Naive thymus-derived CD8-positive, alpha-beta T cell (primary cell): ENCODE results near the gene NR2F1-AS1. TPM values are rescaled to one million over a fixed set of nuclear protein-coding genes. Genes with fewer than 3 reads are reported as not detected.
"Not testable (repeated sequence)": the region's sequence is repeated elsewhere in the genome, so short reads cannot be mapped to it uniquely, and the experiment has no call there.

Source experiments
- ATAC-seq, 2 donors: fragments of 150-1000 bp; cut with Tn5 transposase in 1 of 2; sonication (Bioruptor Pico), chemical (Tn5 transposase) in 1 of 2; 1 replicate in 1 of 2; 2 replicates in 1 of 2; pipeline ENCODE4 v1.10.0; 2021; ENCODE audit warnings: mild to moderate bottlenecking in 2 of 2, moderate library complexity in 2 of 2
- POLR2A ChIA-PET: fragments of 350-600 bp; sonication (Branson Sonifier 250); formaldehyde crosslinking; loops from one replicate; lab custom pipeline; 2021; ENCODE audit warnings: antibody characterized with exemption; lab: Charles Lee
- DNase-seq, 10 donors: peaks; one replicate each; pipeline versions ENCODE4 v3.0.0 to v3.0.0-alpha.2; 2020 to 2022
- H3K27ac Mint-ChIP-seq, 10 donors: one replicate each; pipeline ENCODE4 v1.8.0; 2020 to 2022; ENCODE audit warnings: mild to moderate bottlenecking in 10 of 10, mixed read lengths in 10 of 10, moderate library complexity in 4 of 10, inconsistent platforms in 1 of 10
- H3K27me3 Mint-ChIP-seq, 5 donors: one replicate each; pipeline ENCODE4 v1.8.0; 2021 to 2022; ENCODE audit warnings: mixed read lengths in 5 of 5
- H3K36me3 Mint-ChIP-seq, 3 donors: one replicate each; pipeline ENCODE4 v1.8.0; 2020 to 2022; ENCODE audit warnings: mixed read lengths in 3 of 3, mild to moderate bottlenecking in 2 of 3, inconsistent platforms in 1 of 3
- H3K4me1 Mint-ChIP-seq, 4 donors: one replicate each; pipeline ENCODE4 v1.8.0; 2021 to 2022; ENCODE audit warnings: mixed read lengths in 4 of 4
- H3K4me3 Mint-ChIP-seq, 10 donors: one replicate each; pipeline ENCODE4 v1.8.0; 2020 to 2022; ENCODE audit warnings: mild to moderate bottlenecking in 10 of 10, mixed read lengths in 10 of 10, moderate library complexity in 6 of 10, inconsistent platforms in 1 of 10
- H3K9me3 Mint-ChIP-seq, 9 donors: one replicate each; pipeline ENCODE4 v1.8.0; 2020 to 2022; ENCODE audit warnings: mixed read lengths in 9 of 9, mild to moderate bottlenecking in 3 of 9, inconsistent platforms in 1 of 9, moderate library complexity in 1 of 9
- polyA plus RNA-seq, 3 donors: library from polyadenylated mRNA; unstranded; fragments of 300-500 nt; fragmentation: Illumina TruSeq; gene quantifications; one replicate each; pipeline ENCODE4 v1.2.3, GENCODE V29; 2021
- total RNA-seq, 8 experiments: library from RNA in 2 of 8; stranded (reverse) in 2 of 8; gene quantifications; one replicate each; pipeline ENCODE4 v1.2.3 and lab custom pipeline; 2021 to 2026

The NR2F1-AS1 gene
- total and polyA plus RNA-seq, 5 experiments from 2014 or later: not detected

GRCh38 chr5:93395971-93396379 lies 185.0 kb downstream of the NR2F1-AS1 start:
- peaks cover 11 to 32% (median 13%) of the 10 kb centered on the region in 5 donors for H3K27me3 Mint-ChIP-seq
- peak overlapping the region in 1 of 10 donors; percentile 58 for H3K27ac Mint-ChIP-seq
- POLR2A ChIA-PET: no interaction called here
- ATAC-seq (no peak), DNase-seq (no peak)
- no peak overlapping the region for H3K4me3 Mint-ChIP-seq
- peaks cover 0 to 20% (median 8%) of the 10 kb centered on the region in 9 donors for H3K9me3 Mint-ChIP-seq
- no peaks in the 10 kb centered on the region for H3K36me3 Mint-ChIP-seq
- no peaks in the 10 kb centered on the region for H3K4me1 Mint-ChIP-seq

- ATAC-seq (no peak), DNase-seq (no peak)
- POLR2A ChIA-PET: interaction anchor here (0.6 kb wide), 1 partner anchor 40 kb away, joined by 3 read pairs; no protein-coding TSS in a partner anchor
- H3K4me3 Mint-ChIP-seq: no peak overlapping the region
- H3K27me3 Mint-ChIP-seq: peaks cover 10 to 27% (median 11%) of the 10 kb centered on the region in 5 donors
- no peaks in the 10 kb centered on the region for H3K4me1 Mint-ChIP-seq
- H3K36me3 Mint-ChIP-seq: no peaks in the 10 kb centered on the region
- H3K27ac Mint-ChIP-seq: no peak overlapping the region
- H3K9me3 Mint-ChIP-seq: peaks cover 0 to 20% (median 8%) of the 10 kb centered on the region in 9 donors
Measured at GRCh38 chr5:93395010-93395409, 186.0 kb downstream of the NR2F1-AS1 start.

GRCh38 chr5:93394301-93394700 lies 186.7 kb downstream of the NR2F1-AS1 start:
- DNase-seq (no peak), ATAC-seq (no peak)
- no peaks in the 10 kb centered on the region for H3K36me3 Mint-ChIP-seq
- H3K4me3 Mint-ChIP-seq: no peak overlapping the region
- H3K9me3 Mint-ChIP-seq: peaks cover 0 to 20% (median 8%) of the 10 kb centered on the region in 9 donors
- peaks cover 6 to 20% (median 11%) of the 10 kb centered on the region in 5 donors for H3K27me3 Mint-ChIP-seq
- no peak overlapping the region for H3K27ac Mint-ChIP-seq
- H3K4me1 Mint-ChIP-seq: no peaks in the 10 kb centered on the region
- POLR2A ChIA-PET: interaction anchor here (0.6 kb wide), 1 partner anchor 40 kb away, joined by 3 read pairs; no protein-coding TSS in a partner anchor

GRCh38 chr5:93391169-93391568 lies 189.8 kb downstream of the NR2F1-AS1 start:
- POLR2A ChIA-PET, H3K27me3 Mint-ChIP-seq, H3K27ac Mint-ChIP-seq, H3K36me3 Mint-ChIP-seq, H3K4me1 Mint-ChIP-seq, ATAC-seq, DNase-seq, H3K4me3 Mint-ChIP-seq: not testable (repeated sequence)
- H3K9me3 Mint-ChIP-seq: peaks cover 0 to 20% (median 4%) of the 10 kb centered on the region in 9 donors

- Mint-ChIP-seq H3K27me3 (peaks cover 0 to 3% (median 0%) of the 10 kb centered on the region in 5 donors), H3K36me3 (no peaks in the 10 kb centered on the region), H3K9me3 (peaks cover 0 to 9% (median 2%) of the 10 kb centered on the region in 9 donors), H3K4me1 (no peaks in the 10 kb centered on the region), H3K4me3 (no peak overlapping the region), H3K27ac (no peak overlapping the region)
- POLR2A ChIA-PET: no interaction called here
- ATAC-seq (no peak), DNase-seq (no peak)
Measured at GRCh38 chr5:93385655-93386054, 195.4 kb downstream of the NR2F1-AS1 start.

GRCh38 chr5:93384995-93385394 lies 196.0 kb downstream of the NR2F1-AS1 start:
- POLR2A ChIA-PET: no interaction called here
- Mint-ChIP-seq H3K27ac (no peak overlapping the region), H3K36me3 (no peaks in the 10 kb centered on the region), H3K4me3 (no peak overlapping the region), H3K27me3 (peaks cover 0 to 3% (median 2%) of the 10 kb centered on the region in 5 donors), H3K9me3 (peaks cover 0 to 9% (median under 1%) of the 10 kb centered on the region in 9 donors), H3K4me1 (no peaks in the 10 kb centered on the region)
- no peak for DNase-seq
- ATAC-seq: no peak

- peaks cover 0 to 4% (median 0%) of the 10 kb centered on the region in 9 donors for H3K9me3 Mint-ChIP-seq
Measured at GRCh38 chr5:93384026-93384425, 197.0 kb downstream of the NR2F1-AS1 start.

GRCh38 chr5:93382188-93382825 lies 198.7 kb downstream of the NR2F1-AS1 start:
- Mint-ChIP-seq H3K9me3 (peaks cover 0 to 3% (median 0%) of the 10 kb centered on the region in 9 donors), H3K27ac (no peak overlapping the region), H3K4me3 (no peak overlapping the region), H3K4me1 (no peaks in the 10 kb centered on the region), H3K27me3 (peaks cover 0 to 7% (median 2%) of the 10 kb centered on the region in 5 donors), H3K36me3 (no peaks in the 10 kb centered on the region)
- ATAC-seq (no peak), DNase-seq (no peak)
- POLR2A ChIA-PET: no interaction called here

More at GRCh38 chr5:93384026-93384425, 197.0 kb downstream of the NR2F1-AS1 start:
- Mint-ChIP-seq H3K4me1 (no peaks in the 10 kb centered on the region), H3K4me3 (no peak overlapping the region), H3K27ac (no peak overlapping the region), H3K36me3 (no peaks in the 10 kb centered on the region), H3K27me3 (peaks cover 0 to 7% (median 2%) of the 10 kb centered on the region in 5 donors)
- ATAC-seq (no peak), DNase-seq (no peak)
- POLR2A ChIA-PET: no interaction called here

GRCh38 chr5:93381057-93381456 lies 200.0 kb downstream of the NR2F1-AS1 start:
- no peaks in the 10 kb centered on the region for H3K4me1 Mint-ChIP-seq
- POLR2A ChIA-PET: no interaction called here
- peaks cover 0 to 7% (median 2%) of the 10 kb centered on the region in 5 donors for H3K27me3 Mint-ChIP-seq
- H3K27ac Mint-ChIP-seq: no peak overlapping the region
- no peaks in the 10 kb centered on the region for H3K36me3 Mint-ChIP-seq
- DNase-seq (no peak), ATAC-seq (no peak)
- H3K4me3 Mint-ChIP-seq: no peak overlapping the region
- H3K9me3 Mint-ChIP-seq: peaks cover 0 to 8% (median 0%) of the 10 kb centered on the region in 9 donors

- H3K9me3 Mint-ChIP-seq: peaks cover 0 to 14% (median 8%) of the 10 kb centered on the region in 9 donors
- H3K36me3 Mint-ChIP-seq: peaks cover 0 to 7% (median 0%) of the 10 kb centered on the region in 3 donors
- H3K27ac Mint-ChIP-seq: no peak overlapping the region
- DNase-seq (no peak), ATAC-seq (no peak)
- no peak overlapping the region for H3K4me3 Mint-ChIP-seq
- peaks cover 2 to 12% (median 6%) of the 10 kb centered on the region in 5 donors for H3K27me3 Mint-ChIP-seq
- H3K4me1 Mint-ChIP-seq: no peaks in the 10 kb centered on the region
- POLR2A ChIA-PET: no interaction called here
Measured at GRCh38 chr5:93378073-93378472, 202.9 kb downstream of the NR2F1-AS1 start.

GRCh38 chr5:93371893-93372292 lies 209.1 kb downstream of the NR2F1-AS1 start:
- Mint-ChIP-seq H3K9me3 (peaks cover 2 to 23% (median 10%) of the 10 kb centered on the region in 9 donors), H3K27me3 (peaks cover 2 to 12% (median 3%) of the 10 kb centered on the region in 5 donors), H3K27ac (no peak overlapping the region), H3K36me3 (peaks cover 0 to 7% (median 0%) of the 10 kb centered on the region in 3 donors), H3K4me3 (no peak overlapping the region), H3K4me1 (no peaks in the 10 kb centered on the region)
- DNase-seq: no peak
- POLR2A ChIA-PET: no interaction called here
- no peak for ATAC-seq

- DNase-seq (no peak), ATAC-seq (no peak)
- no peak overlapping the region for H3K27ac Mint-ChIP-seq
- POLR2A ChIA-PET: no interaction called here
- H3K4me1 Mint-ChIP-seq: no peaks in the 10 kb centered on the region
- peaks cover 0 to 18% (median 1%) of the 10 kb centered on the region in 9 donors for H3K9me3 Mint-ChIP-seq
- no peaks in the 10 kb centered on the region for H3K36me3 Mint-ChIP-seq
- peaks cover 0 to 8% (median 5%) of the 10 kb centered on the region in 5 donors for H3K27me3 Mint-ChIP-seq
- no peak overlapping the region for H3K4me3 Mint-ChIP-seq
Measured at GRCh38 chr5:93364378-93364777, 216.6 kb downstream of the NR2F1-AS1 start.

- POLR2A ChIA-PET: no interaction called here
- no peak for DNase-seq
- no peak overlapping the region for H3K4me3 Mint-ChIP-seq
- no peaks in the 10 kb centered on the region for H3K4me1 Mint-ChIP-seq
- H3K27me3 Mint-ChIP-seq: peaks cover 0 to 11% (median 7%) of the 10 kb centered on the region in 5 donors
- H3K36me3 Mint-ChIP-seq: no peaks in the 10 kb centered on the region
- ATAC-seq: no peak
- peaks cover 0 to 13% (median 0%) of the 10 kb centered on the region in 9 donors for H3K9me3 Mint-ChIP-seq
- H3K27ac Mint-ChIP-seq: no peak overlapping the region
Measured at GRCh38 chr5:93360436-93361088, 220.5 kb downstream of the NR2F1-AS1 start.
